Left ventricle myocardium superior (tissue), 1 donor: ENCODE data around the gene ABCC1. TPM values are rescaled to one million over a fixed set of nuclear protein-coding genes. Genes with fewer than 3 reads are reported as not detected.
A peak's percentile ranks its signal among the peaks of the same experiment; 100 is the strongest.
"Not testable (repeated sequence)": the region's sequence is repeated elsewhere in the genome, so short reads cannot be mapped to it uniquely, and the experiment has no call there.

Experiments
- ATAC-seq: fragments of 200-7000 bp; cut with Tn5 transposase; one replicate; pipeline ENCODE4 v1.9.1; 2020; ENCODE audit warnings: mild to moderate bottlenecking, moderate library complexity
- DNase-seq: peaks from one replicate; pipeline ENCODE4 v3.0.0-alpha.2; 2020
- intact Hi-C: fragments of 100-400 bp; cut with micrococcal nuclease; formaldehyde crosslinking; loops from one replicate; pipeline ENCODE4 v1.11.0; 2022
- total RNA-seq: library from RNA; stranded (reverse); fragmentation: NEBNext Ultra II Directional; extraction: Animal tissue kit (Norgen Biotek cat#: 25700); gene quantifications from one replicate; pipeline ENCODE4 v1.2.1, GENCODE V29; 2021
- donor health status: DM: no; HTN: yes; CAD: no; lungs with severe emphysema.

ABCC1 gene
- total RNA-seq, 1 donor from 2014 or later = 23.2 TPM

DNA sequence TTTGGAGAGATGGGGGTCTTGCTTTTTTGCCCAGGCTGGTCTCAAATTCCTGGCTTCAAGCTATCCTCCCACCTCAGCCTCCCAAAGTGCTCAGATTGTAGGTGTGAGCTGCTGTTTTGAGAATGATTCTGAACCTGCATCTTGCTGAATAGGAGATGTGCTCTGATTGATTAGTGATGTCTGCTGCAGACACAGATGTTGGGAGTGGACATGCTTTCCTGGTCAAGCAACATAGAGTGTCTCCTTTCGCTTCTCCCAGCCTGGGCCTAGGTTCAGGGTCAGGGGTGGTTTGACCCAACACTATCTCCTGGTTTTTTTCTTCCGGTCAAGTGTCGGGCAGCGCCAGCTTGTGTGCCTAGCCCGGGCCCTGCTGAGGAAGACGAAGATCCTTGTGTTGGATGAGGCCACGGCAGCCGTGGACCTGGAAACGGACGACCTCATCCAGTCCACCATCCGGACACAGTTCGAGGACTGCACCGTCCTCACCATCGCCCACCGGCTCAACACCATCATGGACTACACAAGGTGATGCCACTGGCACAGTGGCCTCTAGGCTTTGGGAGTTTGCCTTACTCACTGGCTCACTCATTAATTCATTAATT, 188.7 kb downstream of the ABCC1 start:
- ATAC-seq (no peak), DNase-seq (peak; percentile 25)
- intact Hi-C loops = loop anchor here (10.0 kb wide), 1 partner anchor 373 kb away; no protein-coding TSS in a partner anchor

DNA sequence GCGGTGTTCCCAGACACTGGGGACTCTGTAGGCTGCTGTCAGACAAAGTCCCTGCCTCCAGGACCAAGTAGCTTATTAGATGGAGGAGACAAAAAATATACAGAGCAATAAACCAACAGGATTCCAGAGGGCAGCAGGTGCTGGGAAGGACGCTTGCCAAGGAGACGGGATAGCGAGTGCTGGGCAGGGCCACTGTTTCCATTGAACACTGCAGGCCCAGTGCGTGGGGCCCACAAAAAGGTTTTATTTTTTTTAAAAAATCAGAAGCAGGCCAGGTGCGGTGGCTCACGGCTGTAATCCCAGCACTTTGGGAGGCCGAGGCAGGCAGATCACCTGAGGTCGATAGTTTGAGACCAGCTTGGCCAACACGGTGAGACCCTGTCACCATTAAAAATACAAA, 189.6 kb downstream of the ABCC1 start:
- ATAC-seq = no peak

DNA sequence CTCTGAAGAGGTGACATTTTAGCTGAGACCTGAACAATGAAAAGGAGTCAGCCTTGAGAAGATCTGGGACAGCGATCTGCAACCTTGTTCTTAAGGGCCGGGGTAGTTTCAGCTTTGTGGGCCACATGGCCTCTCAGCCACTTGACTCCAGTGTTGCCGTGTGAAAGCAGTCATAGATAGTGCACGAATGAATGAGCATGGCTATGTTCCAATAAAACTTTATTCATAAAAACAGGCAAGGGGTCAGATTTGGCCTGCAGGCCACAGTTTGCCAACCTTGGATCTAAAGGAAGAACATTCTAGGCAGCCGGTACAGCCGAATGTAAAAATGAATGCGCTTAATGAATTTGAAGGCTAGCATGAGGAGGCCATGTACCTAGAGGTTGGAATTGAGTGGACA, 190.4 kb downstream of the ABCC1 start:
- intact Hi-C loops = loop anchor here (10.0 kb wide), 1 partner anchor 375 kb away; no protein-coding TSS in a partner anchor
- no peak for ATAC-seq
- DNase-seq = peak; percentile 2

More for the DNA sequence above, 189.6 kb downstream of the ABCC1 start:
- DNase-seq = peak; percentile 9
- intact Hi-C loops = loop anchor here (10.0 kb wide), 1 partner anchor 374 kb away; no protein-coding TSS in a partner anchor

DNA sequence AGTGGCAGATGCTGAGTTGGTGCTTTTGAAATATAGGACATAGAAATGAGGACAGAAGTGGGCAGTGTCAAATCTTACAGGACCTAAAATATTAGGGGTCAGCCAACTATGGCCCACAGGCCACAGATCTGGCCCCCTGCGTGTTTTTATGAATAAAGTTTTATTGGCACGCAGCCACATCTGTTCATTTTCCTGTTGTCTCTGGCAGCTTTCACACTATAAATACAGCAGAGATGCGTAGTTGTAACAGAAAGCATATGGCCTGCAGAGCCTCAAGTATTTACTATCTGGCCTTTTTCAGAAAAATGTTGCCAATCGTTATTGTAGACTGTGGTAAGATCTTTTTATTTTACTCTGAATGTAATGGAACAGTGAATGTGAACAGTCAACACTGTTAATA, 191.1 kb downstream of the ABCC1 start:
- intact Hi-C loops = no loop called here
- peak; percentile 0 for DNase-seq
- no peak for ATAC-seq

DNA sequence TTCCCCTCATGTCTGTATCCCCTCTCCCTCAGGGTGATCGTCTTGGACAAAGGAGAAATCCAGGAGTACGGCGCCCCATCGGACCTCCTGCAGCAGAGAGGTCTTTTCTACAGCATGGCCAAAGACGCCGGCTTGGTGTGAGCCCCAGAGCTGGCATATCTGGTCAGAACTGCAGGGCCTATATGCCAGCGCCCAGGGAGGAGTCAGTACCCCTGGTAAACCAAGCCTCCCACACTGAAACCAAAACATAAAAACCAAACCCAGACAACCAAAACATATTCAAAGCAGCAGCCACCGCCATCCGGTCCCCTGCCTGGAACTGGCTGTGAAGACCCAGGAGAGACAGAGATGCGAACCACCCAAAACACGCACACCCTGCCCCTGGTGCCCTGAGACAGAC, 191.7 kb downstream of the ABCC1 start:
- no peak for ATAC-seq
- intact Hi-C loops = no loop called here
- DNase-seq = peak; percentile 22

DNA sequence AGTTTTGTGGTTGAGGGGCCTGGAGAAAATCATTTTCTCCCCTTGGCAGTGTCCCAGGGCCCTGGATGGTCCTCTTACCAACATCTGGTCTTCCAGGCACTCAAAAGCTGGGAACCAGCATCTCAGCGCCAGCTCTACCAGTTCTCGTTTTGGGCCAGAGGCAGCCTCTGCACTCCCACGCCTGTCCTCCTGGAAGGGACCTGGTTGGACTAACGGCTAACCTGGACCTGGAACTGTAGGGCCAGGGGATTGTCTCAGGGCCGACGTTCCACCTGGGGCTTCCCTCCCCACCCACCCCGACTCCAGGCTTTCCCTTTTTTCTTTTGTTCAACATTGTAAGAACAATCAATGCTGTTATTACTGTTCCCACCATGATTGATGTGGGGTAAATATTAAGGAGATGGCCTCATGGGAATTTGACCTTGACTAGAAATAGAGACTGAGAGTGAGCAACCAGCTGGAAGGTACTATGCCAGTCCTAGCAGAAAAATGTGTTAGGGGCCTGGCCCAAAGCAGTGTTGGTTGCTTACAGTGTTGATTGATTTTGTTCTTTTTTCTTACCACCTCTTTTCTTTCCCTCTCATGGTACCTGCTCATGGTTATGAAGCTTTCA, 192.5 kb downstream of the ABCC1 start:
- intact Hi-C loops = no loop called here
- ATAC-seq (no peak), DNase-seq (peak; percentile 12)

DNA sequence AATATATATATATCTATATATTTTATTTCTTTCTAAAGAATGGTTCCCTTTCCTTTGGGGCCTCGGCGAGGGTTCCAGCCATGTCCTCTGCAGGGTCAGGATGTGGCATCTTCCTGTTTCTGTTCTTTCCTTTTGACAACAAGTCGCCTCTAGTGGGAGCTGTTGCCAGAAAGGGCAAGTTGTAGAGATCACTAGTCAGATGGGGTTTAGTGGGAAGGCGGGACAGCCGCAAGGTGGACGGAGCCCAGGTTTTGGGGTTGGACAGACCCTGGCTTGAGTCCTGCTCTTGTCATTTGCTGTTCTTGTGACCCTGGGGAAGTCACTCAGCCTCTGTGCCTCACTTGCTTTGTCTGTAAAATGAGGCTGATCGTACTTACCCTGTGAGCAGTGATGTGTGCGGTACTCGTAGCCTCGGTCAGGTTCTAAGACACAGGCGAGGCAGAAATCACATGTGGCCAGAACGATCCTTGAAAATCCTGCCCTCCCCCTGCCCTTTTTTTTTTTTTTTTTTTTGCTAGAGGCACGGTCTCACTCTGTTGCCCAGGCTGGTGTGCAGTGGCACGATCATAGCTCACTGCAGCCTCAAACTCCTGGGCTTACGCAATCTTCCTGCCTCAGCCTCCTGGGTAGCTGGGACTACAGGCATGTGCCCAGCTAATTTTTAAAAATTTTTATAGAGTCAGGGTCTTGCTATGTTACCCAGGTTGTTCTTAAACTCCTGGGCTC, 193.8 kb downstream of the ABCC1 start:
- no peak for ATAC-seq
- DNase-seq = peak; percentile 18
- intact Hi-C loops = no loop called here

DNA sequence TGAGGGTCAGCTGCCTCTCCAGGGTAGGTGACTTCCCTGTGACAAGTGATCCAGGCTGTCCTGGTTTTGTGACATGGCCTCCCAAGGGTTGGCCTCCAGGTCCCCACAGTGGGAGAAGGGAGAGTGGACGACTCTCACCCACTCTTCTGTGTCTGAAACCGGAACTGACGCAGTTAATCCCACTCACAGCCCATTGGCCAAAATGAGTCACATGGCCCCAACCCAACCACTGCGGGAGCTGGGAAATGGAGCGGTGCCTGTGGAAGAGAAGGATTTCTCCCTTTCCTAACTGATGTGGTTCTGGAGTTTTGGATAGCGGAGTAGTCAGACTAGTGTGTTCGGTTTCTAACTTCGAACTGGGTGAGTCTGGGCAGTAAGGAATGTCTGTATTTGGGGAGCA, 194.5 kb downstream of the ABCC1 start:
- DNase-seq (peak; percentile 8), ATAC-seq (no peak)
- intact Hi-C loops = no loop called here

DNA sequence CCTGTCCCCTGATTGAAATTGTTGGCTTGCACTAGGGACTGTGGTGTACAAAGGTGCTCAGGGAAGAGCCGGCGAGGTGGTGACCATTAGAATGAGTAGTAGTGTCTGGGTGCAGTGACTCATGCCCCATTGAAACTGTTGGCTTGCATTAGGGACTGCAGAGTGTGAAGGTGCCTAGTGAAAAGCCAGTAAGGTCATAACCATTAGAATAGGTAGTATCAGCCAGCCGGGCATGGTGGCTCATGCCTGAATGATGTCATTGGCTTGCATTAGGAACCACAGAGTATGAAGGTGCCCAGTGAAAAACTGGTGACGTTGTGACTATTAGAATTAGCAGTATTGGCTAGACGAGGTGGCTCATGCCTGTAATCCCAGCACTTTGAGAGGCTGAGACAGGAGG, 195.0 kb downstream of the ABCC1 start:
- DNase-seq (peak; percentile 5), ATAC-seq (peak; percentile 76)
- intact Hi-C loops = no loop called here

DNA sequence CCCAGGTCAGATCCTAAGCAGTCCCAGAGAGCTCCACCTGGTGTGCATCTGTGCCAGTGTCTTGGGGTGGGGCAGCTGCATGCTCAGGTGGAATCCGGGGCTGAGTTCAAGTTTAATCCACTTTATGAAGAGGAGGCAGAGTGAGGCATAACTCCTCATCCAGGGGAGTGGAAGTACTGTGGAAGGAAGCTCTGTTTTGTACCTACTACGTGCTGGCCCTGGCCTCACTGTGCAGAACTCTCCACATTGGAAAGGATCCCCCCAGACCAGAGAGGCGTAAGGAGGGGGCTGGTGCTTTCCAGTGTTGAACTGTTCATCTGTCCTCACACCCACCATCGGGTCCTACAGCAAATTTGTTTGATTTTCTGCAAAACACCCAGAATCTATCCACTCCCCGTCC, 195.9 kb downstream of the ABCC1 start:
- DNase-seq (peak; percentile 3), ATAC-seq (no peak)
- intact Hi-C loops = no loop called here

DNA sequence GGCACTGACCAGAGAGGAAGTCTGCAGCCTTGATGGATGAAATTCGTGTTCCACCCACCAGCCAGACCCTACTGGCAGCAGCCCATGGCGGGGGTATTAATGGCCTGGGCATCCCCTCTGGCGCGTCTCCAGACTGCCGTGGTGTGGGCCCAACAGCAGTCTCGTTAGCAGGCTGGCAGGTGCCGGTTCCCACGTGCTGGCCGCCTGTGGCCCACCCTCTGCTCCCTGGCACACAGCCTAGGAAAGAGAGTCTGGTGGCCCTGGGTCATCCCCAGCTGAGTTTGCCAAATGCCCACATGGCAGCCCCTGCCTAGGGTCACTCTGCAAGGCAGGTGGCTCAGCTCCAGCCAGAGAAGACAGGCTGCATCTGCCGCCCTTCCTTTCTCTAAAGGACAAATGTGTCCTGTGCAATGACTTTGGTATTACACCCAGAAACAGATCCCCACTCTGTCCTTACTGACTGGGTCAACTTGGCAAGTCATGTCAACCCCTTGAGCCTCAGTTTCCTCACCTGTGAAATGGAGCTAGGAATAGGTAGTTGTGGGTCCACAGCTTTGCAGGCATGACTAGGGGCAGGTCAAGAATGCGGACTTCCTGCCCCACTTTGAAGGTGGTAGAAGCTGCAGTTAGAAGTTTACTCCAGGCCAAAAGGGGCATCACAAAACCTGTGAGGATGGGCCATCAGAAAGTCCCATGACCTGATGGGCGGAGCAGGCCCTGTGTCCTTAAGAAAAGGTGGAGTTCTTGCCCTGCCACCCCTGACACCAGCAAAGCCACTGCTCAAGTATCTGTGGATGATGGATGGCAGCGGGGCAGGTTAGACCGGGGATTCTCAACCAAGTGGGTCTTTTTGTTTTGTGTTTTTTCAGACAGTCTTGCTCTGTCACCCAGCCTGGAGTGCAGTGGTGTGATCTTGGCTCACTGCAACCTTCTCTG, 197.2 kb downstream of the ABCC1 start:
- intact Hi-C loops = no loop called here
- DNase-seq (peak; percentile 26), ATAC-seq (no peak)

DNA sequence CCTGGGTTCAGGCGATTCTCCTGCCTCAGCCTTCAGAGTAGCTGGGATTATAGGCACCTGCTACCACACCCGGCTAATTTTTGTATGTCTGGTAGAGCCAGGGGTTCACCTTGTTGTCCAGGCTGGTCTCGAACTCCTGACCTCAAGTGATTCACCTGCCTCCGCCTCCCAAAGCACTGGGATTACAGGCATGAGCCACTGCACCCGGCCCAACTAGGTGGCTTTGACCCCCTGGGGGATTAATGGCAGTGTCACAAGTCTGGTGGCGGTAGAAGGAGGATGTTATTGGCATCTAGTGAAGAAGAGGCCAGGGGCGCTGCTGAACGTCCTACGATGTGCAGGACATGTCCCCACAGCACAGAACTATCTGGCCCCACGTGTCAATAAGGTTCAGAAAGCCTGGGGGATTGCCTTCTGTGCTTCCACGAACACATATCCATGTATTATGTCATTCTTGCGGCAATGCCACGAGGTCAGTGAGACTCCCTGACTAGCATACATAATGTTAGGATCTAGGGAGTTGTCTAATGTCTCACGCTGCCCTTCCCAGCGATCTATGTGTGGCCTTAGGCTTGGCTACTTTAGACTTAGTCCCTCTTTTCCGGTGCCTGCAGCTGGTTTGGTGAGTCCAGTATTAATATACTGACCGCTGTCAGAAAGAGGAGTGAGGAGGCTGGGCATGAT, 198.0 kb downstream of the ABCC1 start:
- intact Hi-C loops = no loop called here
- DNase-seq (peak; percentile 9), ATAC-seq (no peak)

DNA sequence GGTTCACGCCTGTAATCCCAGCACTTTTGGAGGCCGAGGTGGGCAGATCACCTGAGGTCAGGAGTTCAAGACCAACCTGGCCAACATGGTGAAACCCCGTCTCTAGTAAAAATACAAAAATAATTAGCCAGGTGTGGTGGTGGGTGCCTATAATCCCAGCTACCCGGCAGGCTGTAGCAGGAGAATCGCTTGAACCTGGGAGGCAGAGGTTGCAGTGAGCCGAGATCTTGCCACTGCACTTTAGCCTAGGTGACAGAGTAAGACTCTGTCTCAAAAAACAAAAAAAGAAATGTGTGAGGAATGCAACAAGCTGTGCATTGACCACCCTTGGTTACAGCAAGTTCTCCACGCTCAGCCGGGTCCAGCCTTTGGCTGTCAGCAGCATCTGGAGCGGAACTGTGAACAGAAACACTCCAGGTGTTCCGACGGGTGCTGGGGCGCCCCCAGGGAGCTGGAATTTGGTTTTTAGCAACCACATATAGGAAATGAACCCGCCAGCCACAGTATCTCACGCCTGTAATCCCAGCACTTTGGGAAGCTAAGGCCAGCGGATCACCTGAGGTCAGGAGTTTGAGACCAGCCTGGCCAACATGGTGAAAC, 198.7 kb downstream of the ABCC1 start:
- DNase-seq = peak; percentile 15
- not testable (repeated sequence) for ATAC-seq

DNA sequence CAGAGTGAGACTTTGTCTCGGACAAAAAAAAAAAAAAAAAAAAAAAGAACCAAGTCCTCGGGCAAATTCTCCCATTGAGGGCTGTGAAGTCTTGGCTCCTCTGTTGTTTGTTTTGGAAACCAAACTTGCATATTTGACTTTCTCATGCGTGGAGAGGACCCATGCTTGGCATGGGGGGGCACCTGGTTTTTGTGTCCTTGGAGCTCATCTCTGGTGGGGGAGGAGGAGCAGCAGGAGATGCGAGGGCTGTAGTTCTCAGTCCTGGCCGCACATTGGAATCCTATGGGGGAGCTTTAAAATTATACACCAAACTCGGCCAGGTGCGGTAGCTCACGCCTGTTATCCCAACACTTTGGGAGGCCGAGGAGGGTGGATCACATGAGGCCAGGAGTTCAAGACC, 199.3 kb downstream of the ABCC1 start:
- intact Hi-C loops = no loop called here
- DNase-seq (peak; percentile 8), ATAC-seq (no peak)

More for the DNA sequence above, 198.7 kb downstream of the ABCC1 start:
- intact Hi-C loops = not testable (repeated sequence)

DNA sequence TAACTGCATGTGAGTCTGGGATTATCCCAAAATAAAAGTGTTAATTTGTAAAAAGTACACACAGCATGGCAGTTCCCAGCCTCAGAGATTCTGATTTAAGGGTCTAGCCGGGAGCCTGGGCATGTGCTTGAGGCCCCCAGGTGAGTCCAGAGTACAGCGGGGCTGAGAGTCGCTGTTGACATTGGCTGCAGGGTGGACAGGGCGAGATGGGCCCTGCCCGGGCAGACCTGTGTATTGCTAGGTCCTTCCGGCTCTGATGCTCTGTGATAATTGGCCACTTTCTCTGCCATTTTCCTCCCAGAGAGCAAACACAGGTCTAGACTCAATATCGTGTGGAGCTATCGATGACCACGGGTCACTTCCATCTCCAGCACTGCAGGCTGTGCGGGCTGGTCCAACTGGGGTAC, 200.3 kb downstream of the ABCC1 start:
- ATAC-seq (no peak), DNase-seq (no peak)
- intact Hi-C loops = no loop called here

DNA sequence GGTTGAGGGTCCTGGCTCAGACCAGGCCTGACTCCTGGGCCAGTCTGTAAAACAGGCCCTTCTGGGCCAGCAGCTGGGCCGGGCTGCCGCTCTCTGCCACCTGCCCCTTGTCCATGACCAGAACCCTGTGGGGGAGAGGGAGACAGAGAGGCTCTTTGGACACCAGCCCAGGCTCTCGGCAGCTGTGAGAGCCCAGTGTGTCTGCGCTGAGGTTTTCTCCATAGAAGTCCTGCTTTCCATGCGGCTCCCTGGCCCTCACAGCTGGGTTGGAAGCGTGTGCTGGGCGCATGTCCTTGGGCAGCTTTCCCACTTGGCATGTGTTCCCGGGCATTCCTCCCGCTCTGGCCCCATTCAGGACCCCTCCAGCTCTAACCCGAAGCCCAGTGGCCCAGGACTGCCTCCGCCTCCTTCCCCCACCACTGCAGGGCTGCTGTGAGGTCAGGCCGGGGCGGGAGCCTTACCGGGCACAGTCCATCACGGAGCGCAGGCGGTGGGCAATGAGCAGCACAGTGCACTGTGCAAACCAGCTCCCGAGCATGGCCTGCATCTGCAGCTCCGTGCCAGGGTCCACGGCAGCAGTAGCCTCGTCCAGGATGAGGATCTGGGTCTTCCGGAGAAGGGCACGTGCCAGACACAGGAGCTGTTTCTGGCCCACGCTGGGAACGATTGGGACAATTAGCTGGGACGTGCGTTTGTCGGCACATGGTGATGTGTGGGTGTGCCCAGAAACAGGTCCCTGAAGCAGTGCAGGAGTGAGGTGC, 200.9 kb downstream of the ABCC1 start:
- DNase-seq (peak; percentile 80), ATAC-seq (peak; percentile 93)
- intact Hi-C loops = no loop called here

DNA sequence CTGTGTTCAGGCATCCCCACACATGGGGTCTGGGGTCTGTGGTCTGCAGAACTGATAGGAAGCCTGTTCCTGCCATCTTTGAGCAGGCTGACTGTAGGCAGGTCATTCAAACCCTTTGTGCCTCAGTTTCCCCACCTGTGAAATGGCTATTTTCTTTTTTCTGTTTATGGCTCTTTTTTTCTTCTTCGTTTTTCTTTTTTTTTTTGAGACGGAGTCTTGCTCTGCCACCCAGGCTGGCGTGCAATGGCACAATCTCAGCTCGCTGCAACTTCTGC, 201.4 kb downstream of the ABCC1 start:
- DNase-seq = peak; percentile 1
- ATAC-seq = no peak
- intact Hi-C loops = no loop called here

DNA sequence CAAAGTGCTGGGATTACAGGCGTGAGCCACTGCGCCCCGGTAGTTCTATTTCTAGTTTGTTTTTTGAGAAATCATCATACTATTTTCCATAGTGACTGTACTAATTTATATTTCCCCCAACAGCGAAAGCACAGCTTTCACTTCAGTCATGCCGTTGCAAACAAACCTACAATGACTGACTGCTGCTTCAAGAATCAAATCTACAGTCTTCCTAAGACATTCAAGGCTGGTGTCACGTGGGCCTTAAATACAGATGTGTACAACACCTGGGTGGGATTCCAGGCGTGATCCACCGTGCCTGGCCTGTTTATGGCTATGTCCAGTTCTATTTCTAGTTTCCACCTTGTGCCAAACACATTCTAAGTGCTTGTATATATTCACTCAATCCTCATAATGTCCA, 201.9 kb downstream of the ABCC1 start:
- intact Hi-C loops = no loop called here
- peak; percentile 3 for DNase-seq
- ATAC-seq = no peak
